Stimulated activated CD4-positive, alpha-beta T cell treated with anti-CD3 and anti-CD28 coated beads, Interleukin-15, amount 100 ng/mL, for 1 hour (primary cell): Measurements from ENCODE around the gene CMTM4.
"Not testable (repeated sequence)": the region's sequence is repeated elsewhere in the genome, so short reads cannot be mapped to it uniquely, and the experiment has no call there.

Source experiments
- DNase-seq, 2 donors: peaks; one replicate each; pipeline ENCODE4 v3.0.0-alpha.2; 2020; ENCODE audit warnings: low read depth in 1 of 2, low spot score in 1 of 2

The CMTM4 gene

GRCh38 chr16:66676599-66676998 is 19.9 kb downstream of the CMTM4 start:
- no peak for DNase-seq

- no peak for DNase-seq
These were observed 22.9 kb downstream of the CMTM4 start for GRCh38 chr16:66673691-66674090.

- no peak for DNase-seq
These were observed 25.7 kb downstream of the CMTM4 start for GRCh38 chr16:66670691-66671388.

GRCh38 chr16:66668777-66669444 is 27.6 kb downstream of the CMTM4 start:
- DNase-seq, result no peak

GRCh38 chr16:66667944-66668343 is 28.6 kb downstream of the CMTM4 start:
- no peak for DNase-seq

- DNase-seq, result no peak
These were observed 33.9 kb downstream of the CMTM4 start for GRCh38 chr16:66662445-66663194.

- DNase-seq, result not testable (repeated sequence)
These were observed 34.7 kb downstream of the CMTM4 start for GRCh38 chr16:66661671-66662346.

- DNase-seq, result no peak
These were observed 35.4 kb downstream of the CMTM4 start for GRCh38 chr16:66661210-66661560.

- no peak for DNase-seq
These were observed 35.9 kb downstream of the CMTM4 start for GRCh38 chr16:66660422-66661209.

- DNase-seq, result no peak
These were observed 37.7 kb downstream of the CMTM4 start for GRCh38 chr16:66658860-66659190.

- no peak for DNase-seq
These were observed 38.2 kb downstream of the CMTM4 start for GRCh38 chr16:66658143-66658859.

GRCh38 chr16:66656547-66656946 is 40.0 kb downstream of the CMTM4 start:
- DNase-seq, result no peak

- no peak for DNase-seq
These were observed 42.8 kb downstream of the CMTM4 start for GRCh38 chr16:66653581-66654350.

- DNase-seq, result no peak
These were observed 43.7 kb downstream of the CMTM4 start for GRCh38 chr16:66652661-66653360.

GRCh38 chr16:66651965-66652364 is 44.6 kb downstream of the CMTM4 start:
- no peak for DNase-seq

- DNase-seq, result no peak
These were observed 45.1 kb downstream of the CMTM4 start for GRCh38 chr16:66651474-66651765.

GRCh38 chr16:66650707-66651473 is 45.7 kb downstream of the CMTM4 start:
- DNase-seq, result peak; percentile 43 to 51

- no peak for DNase-seq
These were observed 46.8 kb downstream of the CMTM4 start for GRCh38 chr16:66649636-66650205.
